ENCODE results near the gene ST6GALNAC1. TPM values are rescaled to one million over a fixed set of nuclear protein-coding genes. Genes with fewer than 3 reads are reported as not detected.

Gene ST6GALNAC1
- total and polyA plus RNA-seq, 4 donors = 13.9 to 24.9 (median 20.9) TPM

DNA sequence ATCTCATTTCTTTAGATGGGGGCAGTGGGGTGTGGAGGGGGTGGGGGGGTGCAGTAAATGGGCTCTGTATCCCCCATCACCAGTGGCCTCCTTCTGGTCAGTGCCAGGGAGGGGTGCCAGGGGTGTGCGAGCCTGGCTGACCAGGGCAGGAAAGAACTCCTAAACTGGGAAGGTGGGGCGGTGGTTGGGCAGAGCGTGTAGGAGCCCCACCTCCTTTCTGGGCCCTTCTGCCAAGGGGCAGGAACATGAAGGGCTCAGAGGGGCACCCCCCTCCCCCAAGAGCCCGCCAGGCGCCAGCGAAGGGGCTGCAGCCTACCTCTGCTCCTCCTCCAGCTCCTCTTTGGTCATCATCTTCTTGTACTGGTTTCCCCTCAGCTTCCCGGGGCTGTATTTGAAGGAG lies 41.2 kb upstream of the ST6GALNAC1 start:
- Histone ChIP-seq H3K36me3 (ENCODE audit: control insufficient read depth in 4 of 4, insufficient read depth in 4 of 4, low read length in 4 of 4) (peaks cover 0 to 43% (median 2%) of the 10 kb centered on the region in 4 donors), H3K4me3 (no peak overlapping the region), H3K9ac (ENCODE audit: insufficient read depth in 1 of 2, low read length in 2 of 2) (no peak overlapping the region), H3K27me3 (ENCODE audit: control insufficient read depth in 3 of 3, insufficient read depth in 3 of 3, low read length in 2 of 3) (no peaks in the 10 kb centered on the region), H3K9me3 (ENCODE audit: control insufficient read depth in 4 of 4, insufficient read depth in 3 of 4, low read length in 3 of 4) (no peaks in the 10 kb centered on the region), H3K27ac (ENCODE audit: low read depth in 1 of 2, low read length in 1 of 2) (no peak overlapping the region), H3K4me1 (ENCODE audit: control insufficient read depth in 5 of 5, insufficient read depth in 5 of 5, low read length in 5 of 5) (peaks cover 0 to 35% (median 17%) of the 10 kb centered on the region in 5 donors)
- TF ChIP-seq, protein P1, sequence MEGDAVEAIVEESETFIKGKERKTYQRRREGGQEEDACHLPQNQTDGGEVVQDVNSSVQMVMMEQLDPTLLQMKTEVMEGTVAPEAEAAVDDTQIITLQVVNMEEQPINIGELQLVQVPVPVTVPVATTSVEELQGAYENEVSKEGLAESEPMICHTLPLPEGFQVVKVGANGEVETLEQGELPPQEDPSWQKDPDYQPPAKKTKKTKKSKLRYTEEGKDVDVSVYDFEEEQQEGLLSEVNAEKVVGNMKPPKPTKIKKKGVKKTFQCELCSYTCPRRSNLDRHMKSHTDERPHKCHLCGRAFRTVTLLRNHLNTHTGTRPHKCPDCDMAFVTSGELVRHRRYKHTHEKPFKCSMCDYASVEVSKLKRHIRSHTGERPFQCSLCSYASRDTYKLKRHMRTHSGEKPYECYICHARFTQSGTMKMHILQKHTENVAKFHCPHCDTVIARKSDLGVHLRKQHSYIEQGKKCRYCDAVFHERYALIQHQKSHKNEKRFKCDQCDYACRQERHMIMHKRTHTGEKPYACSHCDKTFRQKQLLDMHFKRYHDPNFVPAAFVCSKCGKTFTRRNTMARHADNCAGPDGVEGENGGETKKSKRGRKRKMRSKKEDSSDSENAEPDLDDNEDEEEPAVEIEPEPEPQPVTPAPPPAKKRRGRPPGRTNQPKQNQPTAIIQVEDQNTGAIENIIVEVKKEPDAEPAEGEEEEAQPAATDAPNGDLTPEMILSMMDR (IDR thresholded peaks at IDR 0.05; ENCODE audit: control extremely low read depth, extremely low read depth) = no peak
- WGBS, 2 donors = 84 to 88% methylated on average over 7 of the region's 7 CpGs
- no peak for ATAC-seq (ENCODE audit: insufficient read depth, low FRiP score)
- DNase-seq = no peak

DNA sequence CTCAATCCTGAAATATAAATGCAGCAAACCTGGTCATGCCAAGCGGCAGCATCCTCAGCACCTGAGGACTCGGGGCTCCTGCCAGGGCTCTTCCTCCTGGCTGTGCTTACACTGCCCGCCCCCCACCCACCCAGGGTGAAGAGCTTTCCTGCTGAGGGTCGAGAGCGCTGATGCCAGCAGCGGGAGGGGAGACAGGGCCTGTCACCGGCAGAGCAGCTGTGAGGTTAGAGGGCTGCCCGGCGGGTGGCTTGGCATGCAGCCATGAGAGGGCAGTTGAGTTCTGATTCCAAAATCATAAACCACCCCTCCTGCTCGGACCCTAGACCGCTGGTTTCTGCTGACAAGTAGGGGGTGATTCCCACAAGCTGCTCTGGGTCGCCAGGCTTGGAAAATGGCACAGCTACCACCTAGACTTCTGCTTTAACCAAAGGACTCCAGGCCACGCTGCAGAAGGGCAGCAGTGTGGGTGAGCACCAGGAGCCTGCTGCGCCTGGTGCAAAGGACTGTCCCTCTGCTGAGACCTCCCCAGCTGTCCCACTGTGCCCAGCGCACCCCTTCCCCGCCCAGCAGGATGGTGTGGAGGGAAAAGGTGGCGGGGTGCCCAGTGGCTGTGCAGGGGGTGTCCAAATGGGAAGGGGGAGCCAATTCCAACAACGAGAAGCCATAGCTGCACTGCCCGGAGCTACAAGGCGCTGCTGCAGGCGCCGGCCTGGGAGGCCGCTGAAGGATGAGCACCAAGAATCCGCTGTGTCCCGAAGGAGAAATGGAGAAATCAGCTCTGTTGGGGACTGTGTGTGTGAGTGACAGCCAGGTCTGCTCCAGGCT lies 40.6 kb upstream of the ST6GALNAC1 start:
- WGBS, 2 donors = 73 to 84% methylated on average over 24 to 25 of the region's 25 CpGs
- no peaks in the 10 kb centered on the region for H3K27me3 ChIP-seq (ENCODE audit: control insufficient read depth in 3 of 3, insufficient read depth in 3 of 3, low read length in 2 of 3)
- no peak overlapping the region for H3K27ac ChIP-seq (ENCODE audit: low read depth in 1 of 2, low read length in 1 of 2)
- H3K4me1 ChIP-seq (ENCODE audit: control insufficient read depth in 5 of 5, insufficient read depth in 5 of 5, low read length in 5 of 5) = peaks cover 0 to 29% (median 17%) of the 10 kb centered on the region in 5 donors
- ATAC-seq (ENCODE audit: insufficient read depth, low FRiP score) (no peak), DNase-seq (no peak)
- H3K9me3 ChIP-seq (ENCODE audit: control insufficient read depth in 4 of 4, insufficient read depth in 3 of 4, low read length in 3 of 4) = no peaks in the 10 kb centered on the region
- H3K9ac ChIP-seq (ENCODE audit: insufficient read depth in 1 of 2, low read length in 2 of 2) = no peak overlapping the region
- peaks cover 0 to 43% (median 3%) of the 10 kb centered on the region in 4 donors for H3K36me3 ChIP-seq (ENCODE audit: control insufficient read depth in 4 of 4, insufficient read depth in 4 of 4, low read length in 4 of 4)
- TF ChIP-seq, protein P1 (IDR thresholded peaks at IDR 0.05; ENCODE audit: control extremely low read depth, extremely low read depth) = no peak
- no peak overlapping the region for H3K4me3 ChIP-seq

DNA sequence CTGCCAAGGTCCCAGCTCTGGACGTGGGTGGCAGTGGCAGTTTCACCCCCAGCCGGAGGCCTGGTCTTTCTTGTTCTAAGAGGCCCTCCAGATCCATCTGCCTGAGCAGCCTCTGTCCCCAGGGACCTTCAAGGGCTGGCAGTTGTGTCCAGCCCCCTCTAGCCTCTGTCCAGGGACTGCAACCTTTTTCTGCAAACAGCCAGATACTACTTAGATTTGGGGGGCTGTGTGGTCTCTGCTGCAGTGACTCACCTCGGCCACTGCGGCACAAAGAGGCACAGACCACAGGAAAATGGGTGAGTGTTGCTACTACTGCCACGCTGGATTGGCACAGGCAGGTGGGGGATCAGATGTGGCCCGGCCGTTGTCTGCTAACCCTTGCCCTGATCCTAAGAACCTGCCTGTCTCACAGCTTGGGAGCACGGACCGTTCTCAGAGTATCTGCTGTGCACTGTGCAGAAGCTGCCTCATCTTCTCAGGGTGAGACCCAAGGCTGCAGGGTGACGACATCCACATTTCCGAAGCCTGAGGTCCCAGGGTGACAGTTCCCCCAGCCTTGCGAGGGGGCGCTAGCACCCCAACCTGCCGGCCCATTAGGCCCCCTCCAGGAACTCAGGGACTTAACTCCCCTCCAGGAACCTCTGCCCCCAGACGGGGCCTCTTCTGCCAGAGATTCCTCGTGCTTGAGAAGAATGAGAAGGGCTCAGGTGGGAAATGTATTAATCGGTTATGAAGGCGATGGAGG lies 39.6 kb upstream of the ST6GALNAC1 start:
- TF ChIP-seq, protein P1 (IDR thresholded peaks at IDR 0.05; ENCODE audit: control extremely low read depth, extremely low read depth) = no peak
- Histone ChIP-seq H3K27me3 (ENCODE audit: control insufficient read depth in 3 of 3, insufficient read depth in 3 of 3, low read length in 2 of 3) (no peaks in the 10 kb centered on the region), H3K27ac (ENCODE audit: low read depth in 1 of 2, low read length in 1 of 2) (no peak overlapping the region), H3K36me3 (ENCODE audit: control insufficient read depth in 4 of 4, insufficient read depth in 4 of 4, low read length in 4 of 4) (peaks cover 0 to 43% (median 3%) of the 10 kb centered on the region in 4 donors), H3K9me3 (ENCODE audit: control insufficient read depth in 4 of 4, insufficient read depth in 3 of 4, low read length in 3 of 4) (no peaks in the 10 kb centered on the region), H3K9ac (ENCODE audit: insufficient read depth in 1 of 2, low read length in 2 of 2) (no peak overlapping the region), H3K4me1 (ENCODE audit: control insufficient read depth in 5 of 5, insufficient read depth in 5 of 5, low read length in 5 of 5) (peaks cover 0 to 19% (median 11%) of the 10 kb centered on the region in 5 donors), H3K4me3 (no peak overlapping the region)
- no peak for DNase-seq
- whole genome bisulfite sequencing, 2 donors = 80 to 81% methylated on average over 18 of the region's 18 CpGs
- ATAC-seq (ENCODE audit: insufficient read depth, low FRiP score) = no peak
